H9 (cell line): ENCODE measurements around the gene NID1. TPM values are rescaled to one million over a fixed set of nuclear protein-coding genes. Genes with fewer than 3 reads are reported as not detected.
A peak's percentile ranks its signal among the peaks of the same experiment; 100 is the strongest.

Source experiments
- DNase-seq: peaks from one replicate; pipeline ENCODE4 v3.0.0-alpha.2; 2017
- H2AFZ ChIP-seq: one replicate; pipeline ENCODE4 v1.6.1; 2013; ENCODE audit warnings: mild to moderate bottlenecking, low read length, control low read depth, moderate library complexity
- H2AK5ac ChIP-seq: 2 replicates; pipeline ENCODE4 v1.6.1; 2013; ENCODE audit warnings: low read length, control low read depth, mixed read lengths; ENCODE audit not compliant: insufficient read length
- H2BK120ac ChIP-seq: one replicate; pipeline ENCODE4 v1.6.1; 2013; ENCODE audit warnings: low read depth, mild to moderate bottlenecking, low read length, control low read depth, inconsistent platforms; ENCODE audit not compliant: poor library complexity, severe bottlenecking
- H2BK12ac ChIP-seq: 2 replicates; pipeline ENCODE4 v1.6.1; 2013; ENCODE audit warnings: low read length, control low read depth, mixed read lengths, low read depth; ENCODE audit not compliant: insufficient read length
- H2BK15ac ChIP-seq: 2 replicates; pipeline ENCODE4 v1.6.1; 2013; ENCODE audit warnings: low read depth, low read length, control low read depth
- H2BK20ac ChIP-seq: one replicate; pipeline ENCODE4 v1.6.1; 2013; ENCODE audit warnings: low read depth, mild to moderate bottlenecking, low read length, control low read depth, inconsistent platforms; ENCODE audit not compliant: poor library complexity, severe bottlenecking
- H2BK5ac ChIP-seq: 2 replicates; pipeline ENCODE4 v1.6.1; 2013; ENCODE audit warnings: low read length, control low read depth, mixed read lengths; ENCODE audit not compliant: insufficient read length
- H3K14ac ChIP-seq: 2 replicates; pipeline ENCODE4 v1.6.1; 2013; ENCODE audit warnings: low read length, control low read depth; ENCODE audit not compliant: insufficient read depth
- H3K18ac ChIP-seq: 2 replicates; pipeline ENCODE4 v1.6.1; 2013; ENCODE audit warnings: low read depth, mild to moderate bottlenecking, mixed read lengths, low read length, control low read depth; ENCODE audit not compliant: insufficient read length
- H3K23ac ChIP-seq: 2 replicates; pipeline ENCODE4 v1.6.1; 2013; ENCODE audit warnings: low read length, control low read depth, mixed read lengths, low read depth; ENCODE audit not compliant: insufficient read length
- H3K23me2 ChIP-seq: 2 replicates; pipeline ENCODE4 v1.6.1; 2013; ENCODE audit warnings: low read depth, mild to moderate bottlenecking, mixed read lengths, low read length, control low read depth; ENCODE audit not compliant: insufficient read length, poor library complexity, severe bottlenecking
- H3K27ac ChIP-seq: 2 replicates; pipeline ENCODE4 v1.5.1; 2013; ENCODE audit warnings: low read length, control low read depth, mixed read lengths, low read depth; ENCODE audit not compliant: insufficient read length
- H3K27me3 ChIP-seq: 2 replicates; pipeline ENCODE4 v1.6.1; 2013; ENCODE audit warnings: low read length, control low read depth, inconsistent platforms; ENCODE audit not compliant: insufficient read depth
- H3K4ac ChIP-seq: 2 replicates; pipeline ENCODE4 v1.6.1; 2013; ENCODE audit warnings: low read depth, mild to moderate bottlenecking, control low read depth, inconsistent platforms, low read length, moderate library complexity
- H3K4me1 ChIP-seq: 2 replicates; pipeline ENCODE4 v1.6.1; 2013; ENCODE audit warnings: low read length, control low read depth, inconsistent platforms; ENCODE audit not compliant: insufficient read depth
- H3K4me2 ChIP-seq: 2 replicates; pipeline ENCODE4 v1.6.1; 2013; ENCODE audit warnings: low read length, control low read depth, mixed read lengths; ENCODE audit not compliant: insufficient read length, insufficient read depth
- H3K56ac ChIP-seq: 2 replicates; pipeline ENCODE4 v1.6.1; 2013; ENCODE audit warnings: low read depth, mild to moderate bottlenecking, mixed read lengths, low read length, control low read depth; ENCODE audit not compliant: insufficient read length
- H3K79me1 ChIP-seq: 2 replicates; pipeline ENCODE4 v1.6.1; 2013; ENCODE audit warnings: low read depth, mild to moderate bottlenecking, moderate library complexity, low read length, control low read depth, inconsistent platforms; ENCODE audit not compliant: insufficient read depth, poor library complexity, severe bottlenecking
- H3K79me2 ChIP-seq: 2 replicates; pipeline ENCODE4 v1.6.1; 2013; ENCODE audit warnings: low read length, control low read depth, inconsistent platforms; ENCODE audit not compliant: insufficient read depth
- H3K9ac ChIP-seq: 2 replicates; pipeline ENCODE4 v1.6.1; 2013; ENCODE audit warnings: low read length, control low read depth, mixed read lengths; ENCODE audit not compliant: insufficient read length; ENCODE audit errors: extremely low read depth
- H3K9me3 ChIP-seq: one replicate; pipeline ENCODE4 v1.6.1; 2013; ENCODE audit warnings: low read depth, low read length, inconsistent platforms; ENCODE audit not compliant: control insufficient read depth
- H3T11ph ChIP-seq: one replicate; pipeline ENCODE4 v1.6.1; 2013; ENCODE audit warnings: mild to moderate bottlenecking, low read length, control low read depth, inconsistent platforms
- H4K20me1 ChIP-seq: one replicate; pipeline ENCODE4 v1.6.1; 2013; ENCODE audit not compliant: control insufficient read depth, insufficient read length, insufficient read depth
- H4K5ac ChIP-seq: 2 replicates; pipeline ENCODE4 v1.6.1; 2013; ENCODE audit warnings: low read depth, mild to moderate bottlenecking, mixed read lengths, low read length, control low read depth; ENCODE audit not compliant: insufficient read length
- H4K8ac ChIP-seq: replicated peaks from 2 replicates; pipeline ENCODE4 v1.6.1; 2013; ENCODE audit warnings: low read length, control low read depth, mixed read lengths, low read depth; ENCODE audit not compliant: insufficient read length
- H4K91ac ChIP-seq: 2 replicates; pipeline ENCODE4 v1.6.1; 2013; ENCODE audit warnings: low read depth, mild to moderate bottlenecking, moderate library complexity, mixed read lengths, low read length, control low read depth; ENCODE audit not compliant: insufficient read length
- H3K27ac Mint-ChIP-seq, 3 experiments: 2 replicates in 2 of 3; 3 replicates in 1 of 3; pipeline ENCODE4 v1.8.0; 2020 to 2021; ENCODE audit warnings: mixed read lengths in 3 of 3, mild to moderate bottlenecking in 1 of 3, moderate library complexity in 1 of 3
- H3K27me3 Mint-ChIP-seq: 2 replicates; pipeline ENCODE4 v1.8.0; 2021; ENCODE audit warnings: low read depth, mild to moderate bottlenecking, moderate library complexity, mixed read lengths
- H3K36me3 Mint-ChIP-seq, 3 experiments: 2 replicates in 2 of 3; 3 replicates in 1 of 3; pipeline ENCODE4 v1.8.0; 2020 to 2021; ENCODE audit warnings: low read depth in 3 of 3, mixed read lengths in 3 of 3; ENCODE audit not compliant: insufficient read depth in 1 of 3
- H3K4me1 Mint-ChIP-seq, 2 experiments: 2 replicates each; pipeline ENCODE4 v1.8.0; 2020; ENCODE audit warnings: mixed read lengths in 2 of 2
- H3K4me3 Mint-ChIP-seq, 2 experiments: 2 replicates in 1 of 2; 3 replicates in 1 of 2; pipeline ENCODE4 v1.8.0; 2020 to 2021; ENCODE audit warnings: mild to moderate bottlenecking in 2 of 2, mixed read lengths in 2 of 2, moderate library complexity in 1 of 2
- H3K9me3 Mint-ChIP-seq, 2 experiments: 2 replicates in 1 of 2; 3 replicates in 1 of 2; pipeline ENCODE4 v1.8.0; 2020; ENCODE audit warnings: mild to moderate bottlenecking in 2 of 2, mixed read lengths in 2 of 2, moderate library complexity in 1 of 2
- WGBS: extraction: QIAGEN DNeasy Blood & Tissue Kit; methylation state at CpG from one replicate; pipeline ENCODE4 v1.1.7; 2013; ENCODE audit warnings: missing lambda C conversion rate, low lambda C conversion rate, mixed read lengths; ENCODE audit not compliant: insufficient read length; ENCODE audit errors: extremely low coverage; 5-methylcytosine and 5-hydroxymethylcytosine counted together
- total RNA-seq: library from RNA; stranded (reverse); gene quantifications from 2 replicates; pipeline ENCODE4 v1.2.1, GENCODE V29; 2021
- TF ChIP-seq, protein P1 (sequence below): fragments of 200-600 bp; sonication (generic); conservative IDR thresholded peaks from 3 replicates; pipeline ENCODE4 v1.8.0; 2021; ENCODE audit warnings: antibody characterized with exemption, mild to moderate bottlenecking

Gene NID1
- total RNA-seq, 1 experiment from 2014 or later, result 28.5 TPM

- Histone ChIP-seq H3K27me3 (peaks cover 5% of the 10 kb centered on the region; the same call in 1 of the 2 replicates), H2AFZ (no peak overlapping the region)
- H3K4me3 Mint-ChIP-seq, result peak overlapping the region; percentile 72 to 85
Measured at GRCh38 chr1:236063551-236063918, 1.4 kb downstream of the NID1 start.

More at GRCh38 chr1:236063551-236063918, 1.4 kb downstream of the NID1 start:
- Histone ChIP-seq H3K14ac (no peak overlapping the region), H2BK12ac (no peak overlapping the region), H3K9me3 (no peaks in the 10 kb centered on the region), H3K79me2 (no peaks in the 10 kb centered on the region), H4K5ac (no peak overlapping the region), H4K91ac (no peak overlapping the region), H3K4me1 (0 out of 2 replicates have a peak, but pooled peaks cover 3% of the 10 kb centered on the region), H4K8ac (no peak overlapping the region), H2AK5ac (no peak overlapping the region), H3K9ac (no peak overlapping the region), H3K79me1 (no peaks in the 10 kb centered on the region), H4K20me1 (no peaks in the 10 kb centered on the region), H3K4me2 (peak overlapping the region; percentile 87), H3K27ac (no peak overlapping the region), H3K23me2 (peaks cover 9% of the 10 kb centered on the region), H2BK20ac (no peak overlapping the region), H3K18ac (no peak overlapping the region), H3T11ph (no peak overlapping the region), H2BK120ac (no peak overlapping the region), H2BK5ac (no peak overlapping the region), H2BK15ac (no peak overlapping the region), H3K56ac (no peak overlapping the region), H3K23ac (no peak overlapping the region), H3K4ac (no peak overlapping the region)
- H3K9me3 Mint-ChIP-seq, result 0 out of 5 replicates have a peak, but pooled peaks cover 0 to 1% of the 10 kb centered on the region in 2 experiments
- H3K27me3 Mint-ChIP-seq, result peaks cover 47% of the 10 kb centered on the region
- H3K4me1 Mint-ChIP-seq, result peaks cover 11 to 19% of the 10 kb centered on the region in 2 experiments
- WGBS, result no CpG with 5 or more reads among the region's 6 CpGs
- peaks cover 0 to 10% (median 0%) of the 10 kb centered on the region in 3 experiments; a peak in 3 of 7 replicates for H3K36me3 Mint-ChIP-seq
- TF ChIP-seq, protein P1, sequence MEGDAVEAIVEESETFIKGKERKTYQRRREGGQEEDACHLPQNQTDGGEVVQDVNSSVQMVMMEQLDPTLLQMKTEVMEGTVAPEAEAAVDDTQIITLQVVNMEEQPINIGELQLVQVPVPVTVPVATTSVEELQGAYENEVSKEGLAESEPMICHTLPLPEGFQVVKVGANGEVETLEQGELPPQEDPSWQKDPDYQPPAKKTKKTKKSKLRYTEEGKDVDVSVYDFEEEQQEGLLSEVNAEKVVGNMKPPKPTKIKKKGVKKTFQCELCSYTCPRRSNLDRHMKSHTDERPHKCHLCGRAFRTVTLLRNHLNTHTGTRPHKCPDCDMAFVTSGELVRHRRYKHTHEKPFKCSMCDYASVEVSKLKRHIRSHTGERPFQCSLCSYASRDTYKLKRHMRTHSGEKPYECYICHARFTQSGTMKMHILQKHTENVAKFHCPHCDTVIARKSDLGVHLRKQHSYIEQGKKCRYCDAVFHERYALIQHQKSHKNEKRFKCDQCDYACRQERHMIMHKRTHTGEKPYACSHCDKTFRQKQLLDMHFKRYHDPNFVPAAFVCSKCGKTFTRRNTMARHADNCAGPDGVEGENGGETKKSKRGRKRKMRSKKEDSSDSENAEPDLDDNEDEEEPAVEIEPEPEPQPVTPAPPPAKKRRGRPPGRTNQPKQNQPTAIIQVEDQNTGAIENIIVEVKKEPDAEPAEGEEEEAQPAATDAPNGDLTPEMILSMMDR, result no peak
- DNase-seq, result no peak
- peak overlapping the region in 1 of 3 experiments; percentile 56; a peak in 1 of 7 replicates for H3K27ac Mint-ChIP-seq
